HG02938 (cell line): ENCODE results near the gene HNRNPCL4.
"Not testable (repeated sequence)": the region's sequence is repeated elsewhere in the genome, so short reads cannot be mapped to it uniquely, and the experiment has no call there.

ENCODE experiments used
- ATAC-seq: cut with Tn5 transposase; IDR thresholded peaks from one replicate; pipeline ENCODE4 v1.9.1; 2021; ENCODE audit warnings: mild to moderate bottlenecking, moderate library complexity; ENCODE audit not compliant: unreplicated experiment

The HNRNPCL4 gene

GRCh38 chr1:13165531-13165930 is at the start of gene HNRNPCL4:
HNRNPCL4 (minus strand) TSS chr1:13165631; CDS start chr1:13165467, 164 bp downstream.
- ATAC-seq: not testable (repeated sequence)

GRCh38 chr1:13208712-13209111 is 43.3 kb upstream of the HNRNPCL4 start:
- ATAC-seq: not testable (repeated sequence)

- not testable (repeated sequence) for ATAC-seq
Observed at GRCh38 chr1:13201309-13201708, 35.9 kb upstream of the HNRNPCL4 start, which contains the start of gene PRAMEF13. PRAMEF13 (minus strand) TSS chr1:13201409; CDS start chr1:13199589, 1,820 bp downstream.

- not testable (repeated sequence) for ATAC-seq
Observed at GRCh38 chr1:13171548-13171947, 6.1 kb upstream of the HNRNPCL4 start, which contains the start of gene PRAMEF9. PRAMEF9 (plus strand) TSS chr1:13171848; CDS start chr1:13175281, 3,433 bp downstream.

- not testable (repeated sequence) for ATAC-seq
Observed at GRCh38 chr1:13155909-13156308, 9.5 kb downstream of the HNRNPCL4 start, which contains the start of gene PRAMEF26. PRAMEF26 (minus strand) TSS chr1:13156009; CDS start chr1:13153095, 2,914 bp downstream.

- not testable (repeated sequence) for ATAC-seq
Observed at GRCh38 chr1:13116754-13117153, 48.7 kb downstream of the HNRNPCL4 start, which contains the start of gene HNRNPCL2. HNRNPCL2 (minus strand) TSS chr1:13116854; CDS start chr1:13116400, 454 bp downstream.
